Sigmoid colon (tissue), 4 donors: ENCODE measurements around the gene PRXL2B.
"Not testable (repeated sequence)": the region's sequence is repeated elsewhere in the genome, so short reads cannot be mapped to it uniquely, and the experiment has no call there.

Source experiments
- EP300 ChIP-seq, 4 donors: sonication (generic); formaldehyde crosslinking; IDR thresholded peaks; one replicate each; pipeline ENCODE4 v1.6.1; 2017; ENCODE audit warnings: antibody characterized with exemption in 4 of 4
- POLR2AphosphoS5 ChIP-seq, 4 donors: sonication (generic); formaldehyde crosslinking; IDR thresholded peaks; one replicate each; pipeline ENCODE4 v1.6.1; 2017; ENCODE audit warnings: antibody characterized with exemption in 4 of 4
- TF ChIP-seq, protein P1 (sequence below), 4 experiments: fragments of 450-650 bp in 3 of 4; fragments of 200-600 bp in 1 of 4; IDR thresholded peaks; one replicate each; pipeline ENCODE4 v1.5.1; 2016 to 2019; ENCODE audit warnings: antibody characterized with exemption in 4 of 4, mild to moderate bottlenecking in 3 of 4, moderate library complexity in 2 of 4

DNA sequence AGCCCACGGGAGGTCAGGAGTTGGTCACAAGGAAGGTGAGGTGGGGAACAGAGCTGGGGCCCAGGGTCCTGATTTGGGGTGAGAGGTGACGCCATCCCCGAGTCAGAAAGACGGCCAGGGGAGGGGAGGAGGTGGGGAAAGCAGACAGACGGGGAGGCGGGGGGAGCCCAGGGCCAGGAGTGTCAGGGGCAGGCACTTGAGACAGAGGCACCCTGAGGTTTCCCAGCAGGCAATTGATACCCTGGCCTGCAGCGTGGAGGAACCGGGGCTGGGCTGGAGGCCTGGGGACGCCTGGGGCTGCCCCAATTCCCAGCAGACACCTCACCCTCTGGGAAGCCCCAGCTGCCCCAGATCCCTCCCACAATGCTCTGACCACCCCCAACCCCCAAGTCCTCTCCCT is 33.5 kb upstream of the PRXL2B start:
- TF ChIP-seq, protein P1, sequence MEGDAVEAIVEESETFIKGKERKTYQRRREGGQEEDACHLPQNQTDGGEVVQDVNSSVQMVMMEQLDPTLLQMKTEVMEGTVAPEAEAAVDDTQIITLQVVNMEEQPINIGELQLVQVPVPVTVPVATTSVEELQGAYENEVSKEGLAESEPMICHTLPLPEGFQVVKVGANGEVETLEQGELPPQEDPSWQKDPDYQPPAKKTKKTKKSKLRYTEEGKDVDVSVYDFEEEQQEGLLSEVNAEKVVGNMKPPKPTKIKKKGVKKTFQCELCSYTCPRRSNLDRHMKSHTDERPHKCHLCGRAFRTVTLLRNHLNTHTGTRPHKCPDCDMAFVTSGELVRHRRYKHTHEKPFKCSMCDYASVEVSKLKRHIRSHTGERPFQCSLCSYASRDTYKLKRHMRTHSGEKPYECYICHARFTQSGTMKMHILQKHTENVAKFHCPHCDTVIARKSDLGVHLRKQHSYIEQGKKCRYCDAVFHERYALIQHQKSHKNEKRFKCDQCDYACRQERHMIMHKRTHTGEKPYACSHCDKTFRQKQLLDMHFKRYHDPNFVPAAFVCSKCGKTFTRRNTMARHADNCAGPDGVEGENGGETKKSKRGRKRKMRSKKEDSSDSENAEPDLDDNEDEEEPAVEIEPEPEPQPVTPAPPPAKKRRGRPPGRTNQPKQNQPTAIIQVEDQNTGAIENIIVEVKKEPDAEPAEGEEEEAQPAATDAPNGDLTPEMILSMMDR (IDR thresholded peaks at IDR 0.05) = not testable (repeated sequence)
- TF ChIP-seq POLR2AphosphoS5, EP300 (IDR thresholded peaks at IDR 0.05): not testable (repeated sequence)
